ENCODE results near the gene APPBP2.
"Not testable (repeated sequence)": the region's sequence is repeated elsewhere in the genome, so short reads cannot be mapped to it uniquely, and the experiment has no call there.

APPBP2 gene

DNA sequence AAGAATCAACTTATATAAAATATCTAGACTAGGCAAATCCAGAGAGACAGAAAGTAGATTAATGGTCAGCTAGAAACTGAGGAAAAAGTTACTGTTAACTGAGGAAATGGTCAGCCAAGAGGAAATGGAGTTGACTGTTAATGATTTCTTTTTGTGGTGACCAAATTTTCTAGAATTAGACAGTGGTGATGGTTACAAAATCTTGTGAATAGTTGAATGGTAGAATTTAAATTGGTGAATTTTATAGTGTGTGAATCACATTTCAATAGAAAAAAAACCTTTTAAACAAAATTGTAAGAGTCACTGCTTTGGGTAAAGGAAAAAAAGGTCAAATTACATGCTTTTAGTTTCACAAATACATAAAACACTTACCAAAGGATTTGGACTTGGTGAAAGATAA lies 30.0 kb downstream of the APPBP2 start:
- no peak for TF ChIP-seq ZNF274 (IDR thresholded peaks at IDR 0.05; ENCODE audit: low read depth, low read length)
- H3K4me3 ChIP-seq (ENCODE audit: low read length) = no peak overlapping the region

DNA sequence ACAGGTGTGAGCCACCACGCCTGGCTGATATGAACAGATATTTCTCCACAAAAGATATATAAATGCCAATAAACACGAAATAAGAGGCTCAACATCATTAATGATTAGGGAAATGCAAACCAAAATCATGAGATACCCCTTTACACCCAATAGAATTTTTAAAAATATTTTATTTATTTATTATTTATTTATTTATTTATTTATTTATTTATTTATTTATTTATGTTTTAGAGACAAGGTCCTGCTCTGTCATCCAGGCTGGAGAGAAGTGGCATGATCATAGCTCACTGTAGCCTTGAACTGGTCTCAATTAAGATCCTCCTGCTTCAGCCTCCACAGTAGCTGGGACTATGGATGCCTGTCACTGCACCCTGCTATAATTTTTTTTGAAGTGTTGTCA lies 30.8 kb downstream of the APPBP2 start:
- no peak overlapping the region for H3K4me3 ChIP-seq (ENCODE audit: low read length)
- no peak for TF ChIP-seq ZNF274 (IDR thresholded peaks at IDR 0.05; ENCODE audit: low read depth, low read length)

DNA sequence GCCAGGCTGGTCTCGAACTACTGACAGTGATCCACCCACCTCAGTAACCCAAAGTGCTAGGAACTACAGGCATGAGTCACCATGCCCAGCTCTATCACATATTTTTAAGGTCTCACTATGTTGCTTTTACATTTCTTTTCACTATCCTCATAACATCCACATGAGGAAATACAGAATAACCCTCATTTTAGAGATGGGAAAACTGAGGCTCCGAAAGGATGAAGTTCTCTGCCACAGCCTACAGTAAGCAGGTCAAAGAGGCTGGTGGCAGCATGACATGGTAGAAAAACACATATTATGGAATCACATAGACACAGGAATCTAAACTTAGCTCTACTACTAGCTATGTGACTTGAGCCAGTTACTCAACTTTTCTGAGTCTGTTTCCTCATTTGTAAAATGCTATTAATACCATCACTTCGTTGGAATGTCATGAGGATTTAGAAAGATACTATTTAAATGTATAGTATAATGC lies 32.2 kb downstream of the APPBP2 start:
- H3K4me3 ChIP-seq (ENCODE audit: low read length) = no peak overlapping the region
- TF ChIP-seq ZNF274 (IDR thresholded peaks at IDR 0.05; ENCODE audit: low read depth, low read length) = no peak

DNA sequence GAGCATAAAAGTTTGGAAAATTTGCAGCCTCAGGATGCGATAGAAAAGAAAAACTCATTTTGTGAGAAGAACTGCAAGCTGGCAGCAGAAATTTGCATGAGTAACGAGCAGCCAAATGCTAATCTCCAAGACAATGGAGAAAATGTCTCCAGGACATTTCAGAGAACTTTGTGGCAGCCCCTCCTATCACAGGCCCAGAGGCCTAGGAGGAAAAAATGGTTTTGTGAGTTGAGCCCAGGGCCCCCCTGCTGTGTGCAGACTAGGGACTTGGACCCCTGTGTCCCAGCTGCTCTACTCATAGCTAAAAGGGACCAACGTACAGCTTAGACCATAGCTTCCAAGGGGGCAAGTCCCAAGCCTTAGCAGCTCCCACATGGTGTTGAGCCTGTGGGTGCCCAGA lies 34.3 kb downstream of the APPBP2 start:
- H3K4me3 ChIP-seq (ENCODE audit: low read length) = no peak overlapping the region
- TF ChIP-seq ZNF274 (IDR thresholded peaks at IDR 0.05; ENCODE audit: low read depth, low read length) = no peak

DNA sequence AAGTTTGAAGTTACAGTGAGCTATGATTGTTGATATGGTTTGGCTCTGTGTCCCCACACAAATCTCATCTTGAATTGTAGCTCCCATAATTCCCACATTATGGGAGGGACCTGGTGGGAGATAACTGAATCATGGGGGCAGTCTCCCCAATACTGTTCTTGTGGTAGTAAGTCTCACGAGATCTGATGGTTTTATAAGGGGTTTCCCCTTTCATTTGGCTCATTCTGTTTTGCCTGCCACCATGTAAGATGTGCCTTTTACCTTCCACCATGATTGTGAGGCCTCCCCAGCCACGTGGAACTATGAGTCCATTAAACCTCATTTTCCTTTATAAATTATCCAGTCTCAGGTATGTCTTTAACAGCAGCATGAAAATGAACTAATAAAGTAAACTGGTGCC lies 35.4 kb downstream of the APPBP2 start:
- H3K4me3 ChIP-seq (ENCODE audit: low read length) = not testable (repeated sequence)

DNA sequence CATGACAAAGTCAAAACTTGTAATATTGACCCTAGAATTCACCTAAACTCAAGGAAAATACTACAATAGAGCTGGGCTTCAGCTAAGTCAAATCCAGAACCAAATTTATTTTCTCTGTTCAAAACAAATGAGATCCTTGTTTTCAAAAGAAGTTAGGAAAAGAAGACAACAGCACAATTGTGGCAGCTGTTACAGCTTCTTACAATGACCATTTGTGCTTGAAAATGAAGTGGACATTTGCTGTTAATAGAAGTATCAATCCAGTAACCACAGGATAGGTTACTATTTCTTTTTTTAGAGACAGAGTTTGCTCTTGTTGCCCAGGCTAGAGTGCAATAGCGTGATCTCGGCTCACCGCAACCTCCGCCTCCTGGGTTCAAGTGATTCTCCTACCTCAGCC lies 44.4 kb downstream of the APPBP2 start:
- no peak overlapping the region for H3K4me3 ChIP-seq (ENCODE audit: low read length)
- no peak for TF ChIP-seq ZNF274 (IDR thresholded peaks at IDR 0.05; ENCODE audit: low read depth, low read length)

DNA sequence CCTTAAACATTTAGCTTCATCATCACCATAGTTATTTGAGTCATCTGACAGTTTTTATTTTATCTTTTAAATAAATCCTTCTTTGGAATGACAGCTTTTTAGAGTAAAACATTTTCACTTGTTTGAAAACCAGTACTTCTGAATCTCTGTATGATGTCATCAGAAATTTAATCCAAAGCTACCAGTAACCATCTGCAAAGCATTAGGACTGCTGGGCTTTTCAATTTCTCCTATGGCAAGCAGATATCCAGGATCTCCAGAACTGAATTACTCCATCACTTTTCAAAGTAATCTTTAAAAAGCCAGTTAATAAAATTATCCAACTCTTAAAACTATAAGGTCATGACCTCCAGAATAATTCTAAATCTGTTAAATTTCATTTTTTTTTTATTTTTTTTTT lies 52.3 kb downstream of the APPBP2 start:
- TF ChIP-seq ZNF274 (IDR thresholded peaks at IDR 0.05; ENCODE audit: low read depth, low read length) = no peak

DNA sequence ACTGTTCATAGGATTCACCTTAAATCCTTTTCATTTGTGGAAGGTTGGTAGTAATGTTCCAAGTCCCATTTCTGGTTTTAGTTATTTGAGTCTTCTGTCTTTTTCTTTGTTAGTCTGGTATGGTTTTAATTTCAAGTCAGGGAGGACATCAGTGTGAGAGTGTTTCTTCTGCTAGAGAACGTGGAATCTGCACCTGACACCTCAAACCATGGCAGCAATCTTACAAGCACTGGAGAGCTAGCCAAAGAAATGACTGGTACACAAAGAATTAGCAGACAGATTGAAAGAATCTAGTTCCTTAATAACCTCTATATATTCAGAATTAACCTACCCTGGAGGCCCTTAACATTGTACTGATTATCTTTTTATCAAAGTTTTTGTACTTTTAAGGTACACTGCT lies 53.6 kb downstream of the APPBP2 start:
- no peak for TF ChIP-seq ZNF274 (IDR thresholded peaks at IDR 0.05; ENCODE audit: low read depth, low read length)
- H3K4me3 ChIP-seq (ENCODE audit: low read length) = no peak overlapping the region

More for the DNA sequence above, 52.3 kb downstream of the APPBP2 start:
- no peak overlapping the region for H3K4me3 ChIP-seq (ENCODE audit: low read length)

DNA sequence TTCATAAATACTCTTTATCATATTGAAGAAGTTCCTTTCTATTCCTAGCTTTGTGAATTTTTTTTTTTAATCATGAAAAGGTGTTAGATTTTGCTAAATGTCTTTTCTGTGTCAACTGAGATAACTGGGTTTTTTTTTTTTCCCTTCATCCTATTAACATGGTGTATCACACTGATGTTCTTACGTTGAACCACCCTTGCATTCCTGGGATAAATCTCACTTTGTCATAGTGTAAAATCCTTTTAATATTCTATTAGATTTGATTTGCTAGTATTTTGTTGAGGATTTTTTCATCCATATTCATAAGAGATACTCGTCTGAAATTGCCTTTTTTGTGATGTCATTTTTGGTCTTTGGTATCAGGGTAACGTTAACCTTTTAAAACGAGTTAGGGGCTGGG lies 54.6 kb downstream of the APPBP2 start:
- TF ChIP-seq ZNF274 (IDR thresholded peaks at IDR 0.05; ENCODE audit: low read depth, low read length) = no peak
- H3K4me3 ChIP-seq (ENCODE audit: low read length) = no peak overlapping the region

DNA sequence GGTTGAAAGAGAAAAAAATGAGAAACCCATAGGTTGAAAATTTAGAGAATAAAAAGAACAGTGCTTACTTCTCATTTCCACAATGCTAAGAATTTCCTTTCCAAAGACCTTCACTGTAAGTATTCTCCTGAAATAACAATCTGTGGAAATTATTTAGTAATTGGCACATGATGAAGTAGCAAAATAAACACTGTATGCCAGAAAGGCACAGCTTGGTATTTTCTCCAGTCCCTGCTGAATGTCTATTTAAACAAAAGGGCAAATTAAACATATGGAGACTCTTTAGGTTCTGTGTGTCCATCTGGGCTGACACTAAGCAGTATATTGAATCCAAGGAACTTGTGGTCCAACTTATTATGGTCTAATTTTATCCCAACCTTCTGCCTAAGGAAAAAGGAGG lies 57.7 kb downstream of the APPBP2 start:
- H3K4me3 ChIP-seq (ENCODE audit: low read length) = no peak overlapping the region
- no peak for TF ChIP-seq ZNF274 (IDR thresholded peaks at IDR 0.05; ENCODE audit: low read depth, low read length)

DNA sequence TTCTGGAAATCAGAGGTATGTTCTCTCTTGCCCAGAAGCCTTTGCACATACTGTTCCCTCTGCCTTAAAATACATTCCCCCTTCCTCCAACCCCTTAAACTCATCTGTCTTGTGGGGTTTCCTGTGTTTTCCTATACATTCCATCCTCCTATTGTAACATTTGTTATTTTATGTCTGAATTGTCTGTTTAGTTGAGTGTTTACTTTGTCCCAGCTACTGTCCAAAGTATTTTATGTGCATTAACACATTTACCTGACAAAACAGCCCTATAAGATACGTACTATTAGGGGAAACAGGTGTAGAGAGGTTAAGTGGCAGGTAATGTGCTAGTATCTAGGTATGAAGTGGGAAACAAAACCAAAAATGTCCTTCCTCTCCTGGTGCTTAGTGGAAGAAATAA lies 61.7 kb downstream of the APPBP2 start:
- no peak for TF ChIP-seq ZNF274 (IDR thresholded peaks at IDR 0.05; ENCODE audit: low read depth, low read length)
- H3K4me3 ChIP-seq (ENCODE audit: low read length) = no peak overlapping the region

DNA sequence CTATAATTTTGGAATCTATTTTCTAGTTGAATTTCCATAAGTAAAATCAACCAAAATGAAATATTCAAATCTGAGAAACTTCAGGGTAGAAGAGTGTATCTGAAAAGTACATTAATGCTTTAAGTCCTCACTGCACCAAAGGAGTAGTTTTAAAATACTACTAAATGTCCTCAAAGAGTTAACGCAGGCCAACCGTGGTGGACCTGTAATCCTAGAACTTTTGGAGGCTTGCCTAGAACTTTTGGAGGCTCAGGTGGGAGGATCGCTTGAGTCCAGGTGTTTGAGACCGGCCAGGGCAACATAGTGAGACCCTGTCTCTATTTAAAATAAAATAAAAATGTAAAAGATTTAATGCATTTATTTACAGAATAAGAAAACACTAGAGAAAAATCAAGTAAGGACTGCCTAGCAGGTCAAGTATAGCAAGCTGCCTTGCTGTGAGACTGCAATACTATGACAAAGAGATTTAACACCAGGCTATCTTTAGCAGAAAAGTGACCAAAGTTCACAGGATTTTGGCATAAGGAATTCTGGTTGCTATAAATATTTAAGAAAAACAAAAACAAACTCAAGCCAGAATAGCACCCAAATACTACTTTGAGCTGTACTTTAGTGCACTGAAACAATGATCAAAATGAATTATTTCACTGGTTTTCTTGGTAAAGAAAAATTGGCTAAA lies 62.7 kb downstream of the APPBP2 start:
- no peak overlapping the region for H3K4me3 ChIP-seq (ENCODE audit: low read length)
- TF ChIP-seq ZNF274 (IDR thresholded peaks at IDR 0.05; ENCODE audit: low read depth, low read length) = no peak

DNA sequence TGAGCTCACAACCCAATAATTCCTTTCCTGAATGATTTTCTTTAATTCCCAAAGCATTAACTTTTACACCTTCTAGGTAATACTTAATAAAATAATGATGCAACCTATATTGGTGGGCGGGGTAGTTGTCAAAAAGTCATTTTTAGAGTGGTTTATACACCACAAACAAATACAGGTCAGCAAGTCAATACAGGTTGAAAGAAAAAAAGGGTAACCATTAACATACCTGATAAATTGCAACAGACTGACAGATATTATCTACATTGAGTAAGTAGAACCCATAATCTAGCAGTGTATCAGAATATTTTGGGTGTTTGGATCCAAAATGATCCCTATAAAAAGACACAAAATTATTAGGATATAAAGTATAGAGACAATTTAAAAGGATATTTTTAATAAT lies 64.5 kb downstream of the APPBP2 start:
- no peak for TF ChIP-seq ZNF274 (IDR thresholded peaks at IDR 0.05; ENCODE audit: low read depth, low read length)
- no peak overlapping the region for H3K4me3 ChIP-seq (ENCODE audit: low read length)

DNA sequence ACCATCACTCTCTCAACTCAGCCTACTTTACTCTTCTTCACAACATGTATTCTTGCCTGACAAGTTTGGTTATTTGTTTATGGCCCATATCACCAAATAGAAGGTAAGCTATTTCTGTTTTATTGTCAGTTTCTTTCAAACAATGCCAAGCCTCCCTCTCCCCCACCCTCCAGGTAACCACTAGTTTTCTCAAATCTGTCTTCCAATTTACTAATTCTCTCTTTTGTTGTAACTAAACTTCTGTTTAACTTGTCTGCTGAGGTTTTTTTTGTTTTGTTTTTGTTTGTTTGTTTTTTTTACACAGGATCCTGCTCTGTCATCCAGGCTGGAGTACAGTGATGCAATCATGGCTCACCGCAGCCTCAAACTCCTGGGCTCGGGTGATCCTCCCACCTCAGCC lies 68.9 kb downstream of the APPBP2 start:
- H3K4me3 ChIP-seq (ENCODE audit: low read length) = no peak overlapping the region
- no peak for TF ChIP-seq ZNF274 (IDR thresholded peaks at IDR 0.05; ENCODE audit: low read depth, low read length)

DNA sequence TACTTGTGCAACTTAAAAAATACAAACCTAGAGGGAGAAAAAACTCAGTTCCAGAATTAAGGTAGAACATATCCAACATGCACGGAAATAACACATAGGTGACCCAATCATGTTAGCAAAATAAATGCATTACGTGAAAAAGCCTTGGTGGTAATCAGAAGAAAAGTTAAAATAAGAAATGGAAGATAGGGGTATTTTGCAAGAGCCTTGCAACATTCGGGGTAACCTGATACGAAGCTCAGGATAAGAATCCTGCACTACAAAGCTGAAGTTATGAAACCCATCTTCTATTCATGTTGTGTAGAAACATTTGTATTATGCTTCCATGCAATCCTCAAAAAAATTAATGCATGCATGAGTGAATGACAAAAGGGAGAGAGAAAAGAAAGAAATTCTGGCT lies 70.7 kb downstream of the APPBP2 start:
- TF ChIP-seq ZNF274 (IDR thresholded peaks at IDR 0.05; ENCODE audit: low read depth, low read length) = no peak
- H3K4me3 ChIP-seq (ENCODE audit: low read length) = no peak overlapping the region

DNA sequence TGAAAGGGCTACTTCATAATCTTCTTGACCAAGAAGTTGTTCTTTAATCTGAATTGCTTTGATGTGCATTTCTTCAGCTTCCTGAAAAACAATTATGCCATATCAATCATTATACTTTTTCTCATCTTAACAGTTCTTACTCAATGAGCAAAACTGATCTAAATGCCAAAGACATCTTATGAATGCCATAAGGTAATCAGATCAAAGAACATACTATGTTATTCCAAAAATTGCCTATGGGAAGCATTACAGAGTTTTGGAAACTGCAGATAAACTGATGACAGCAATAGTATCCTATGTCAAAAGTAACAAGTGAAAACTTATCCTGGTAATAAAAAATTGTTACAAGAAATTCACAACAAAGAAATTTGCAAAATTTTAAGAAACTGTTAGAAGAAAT lies 74.1 kb downstream of the APPBP2 start:
- TF ChIP-seq ZNF274 (IDR thresholded peaks at IDR 0.05; ENCODE audit: low read depth, low read length) = no peak
- no peak overlapping the region for H3K4me3 ChIP-seq (ENCODE audit: low read length)
